ENCODE data around the gene SNX22.

DNA sequence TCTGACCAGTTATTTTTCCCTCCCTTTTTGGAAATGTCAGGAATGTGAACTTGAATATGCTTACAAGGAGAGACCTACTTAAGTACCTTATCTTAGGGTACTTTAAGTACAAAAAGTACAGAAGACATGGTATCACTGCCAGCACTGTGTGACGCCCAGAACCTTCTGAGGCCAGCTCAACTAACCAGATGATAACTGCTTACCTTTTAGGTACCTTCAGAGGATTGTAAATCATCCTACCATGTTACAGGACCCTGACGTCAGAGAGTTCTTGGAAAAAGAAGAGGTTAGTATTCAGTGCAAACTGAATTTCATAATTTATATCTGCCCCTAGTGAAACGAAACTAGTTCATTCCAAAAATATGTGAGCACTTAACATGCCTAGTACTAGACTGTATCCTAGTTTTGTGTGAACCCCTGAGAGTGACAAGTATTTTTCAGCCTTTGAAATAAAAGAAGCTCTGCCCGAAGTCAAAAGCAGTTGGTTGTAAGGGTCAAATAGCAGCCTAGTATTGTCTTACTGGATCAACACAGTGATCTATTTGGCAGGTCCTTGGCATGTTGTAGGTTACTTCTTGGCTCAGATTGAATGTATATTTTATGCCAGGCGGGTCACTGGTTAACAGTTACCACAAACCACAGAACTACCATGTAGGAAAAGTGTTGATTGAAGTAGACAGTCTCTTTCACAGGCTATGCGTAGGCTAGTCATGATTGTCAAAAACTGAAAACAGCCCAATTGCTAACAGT lies 23.8 kb upstream of the SNX22 start:
- no peak for TF ChIP-seq CTCF (IDR thresholded peaks at IDR 0.05; ENCODE audit: low read length)
- TF ChIP-seq EZH2 (IDR thresholded peaks at IDR 0.05; ENCODE audit: borderline replicate concordance, low read length), result no peak
